Suppressor macrophage treated with lipopolysaccharide for 1 hour (primary cell): Measurements from ENCODE around the gene ROGDI.

Experiments used
- DNase-seq, 3 donors: peaks; one replicate each; pipeline ENCODE4 v3.0.0-alpha.2; 2020 to 2022

The ROGDI gene

DNA sequence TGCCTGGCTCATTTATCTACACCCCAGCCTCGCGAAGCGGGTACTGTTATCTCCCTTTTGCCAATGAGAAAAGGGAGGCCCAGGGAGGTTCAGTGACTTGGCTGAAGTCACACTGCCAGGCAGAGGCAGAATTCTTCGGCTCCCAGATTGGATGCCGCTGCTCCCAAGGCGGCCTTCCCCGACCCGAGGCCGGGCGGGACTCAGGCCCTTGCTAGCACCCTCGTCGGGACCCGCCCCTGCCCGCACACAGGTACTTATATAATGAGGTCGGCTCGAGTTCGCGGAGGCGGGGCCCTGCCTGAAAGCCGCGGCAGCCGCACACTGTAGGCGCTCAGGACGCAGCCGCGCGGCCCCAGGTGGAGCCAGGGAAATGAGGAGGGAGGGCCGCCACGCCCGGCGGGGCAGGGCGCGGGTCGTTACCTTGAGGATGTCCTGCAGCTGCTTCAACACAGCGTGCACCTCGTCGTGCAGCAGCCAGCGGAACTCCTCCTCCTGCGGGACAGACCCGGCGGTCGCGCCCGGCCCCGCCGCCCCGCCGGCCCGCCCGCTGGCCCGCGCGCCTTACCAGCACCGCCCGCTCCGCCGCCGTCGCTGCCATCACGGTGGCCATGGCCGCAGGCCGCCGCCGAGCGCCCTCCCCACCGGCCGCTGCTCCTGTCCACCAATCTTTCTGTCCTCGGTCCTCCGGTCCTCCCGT, at the start of gene ROGDI:
ROGDI (minus strand) TSS at position 672 of the 697 bp plus-strand sequence; CDS start at position 610, 62 bp downstream.
- peak in 2 of 3 donors; percentile 18 to 52 for DNase-seq

DNA sequence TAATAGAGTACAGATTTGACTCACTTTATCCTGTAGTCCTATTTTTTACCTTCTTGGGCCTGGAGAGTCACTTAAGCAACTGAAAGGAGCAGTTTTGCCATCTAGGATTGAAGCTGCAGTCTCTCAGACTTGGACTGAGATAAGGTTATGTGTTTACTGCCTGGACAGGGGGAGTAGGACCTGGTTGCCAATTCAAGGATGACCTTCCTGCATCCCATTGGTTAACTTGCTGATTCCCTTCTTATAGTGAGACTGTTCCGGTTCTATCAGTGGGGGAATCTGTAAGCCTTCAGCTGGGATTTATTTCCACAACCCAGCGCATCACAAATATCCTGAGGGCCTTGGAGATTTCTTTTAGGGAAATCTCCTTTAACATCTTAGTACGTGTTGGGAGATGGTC, 47.8 kb upstream of the ROGDI start:
- no peak for DNase-seq

DNA sequence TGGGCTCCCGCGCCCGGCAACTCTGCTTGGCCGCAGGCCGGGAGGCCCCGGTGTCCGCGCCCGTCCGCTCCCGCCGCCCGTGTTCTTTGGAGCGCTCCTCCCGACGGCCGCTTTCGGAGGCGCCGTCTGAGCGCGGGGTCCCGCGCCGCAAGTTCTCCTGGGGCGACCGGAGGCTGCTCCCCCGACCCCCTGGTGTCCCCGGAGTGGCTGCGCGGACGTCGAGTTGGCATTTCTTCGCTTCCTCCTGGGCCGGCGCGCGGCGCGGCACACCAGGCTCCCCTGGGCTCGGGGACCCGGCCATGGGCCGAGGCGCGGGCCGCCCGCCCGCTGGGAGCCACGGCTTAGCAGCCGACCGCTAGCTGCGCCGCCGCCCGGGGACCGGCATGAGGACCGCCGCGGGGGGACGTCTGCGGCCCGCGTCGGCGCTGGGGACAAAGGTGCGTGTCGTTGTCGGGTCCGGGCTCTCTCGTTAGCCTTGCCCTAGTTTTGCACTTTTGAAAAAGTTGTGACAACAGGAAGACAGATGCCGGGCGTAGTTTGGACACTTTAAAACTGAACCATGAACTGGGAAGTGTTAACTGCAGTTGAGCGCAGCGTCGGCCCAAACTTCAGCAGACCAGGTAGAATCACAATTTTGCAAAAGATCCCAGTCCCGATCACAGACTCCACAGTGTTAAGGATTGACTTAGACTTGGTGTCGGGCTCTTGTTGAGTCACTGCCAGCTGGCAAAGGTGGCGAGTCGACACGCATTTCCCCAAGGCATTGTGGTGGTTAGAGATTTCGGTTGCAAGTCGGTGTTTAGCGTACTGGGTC, 45.5 kb upstream of the ROGDI start:
- peak; percentile 46 to 73 (median 51) for DNase-seq

GRCh38 chr16:4846901-4847773, 44.7 kb upstream of the ROGDI start, which contains the start of the genes GLYR1 and UBN1:
Gene GLYR1 (minus strand): TSS chr16:4847288. CDS start chr16:4847265, 23 bp downstream.
Gene UBN1 (plus strand): TSS chr16:4847481. CDS start chr16:4852918, 5,437 bp downstream.
- peak; percentile 100 for DNase-seq

DNA sequence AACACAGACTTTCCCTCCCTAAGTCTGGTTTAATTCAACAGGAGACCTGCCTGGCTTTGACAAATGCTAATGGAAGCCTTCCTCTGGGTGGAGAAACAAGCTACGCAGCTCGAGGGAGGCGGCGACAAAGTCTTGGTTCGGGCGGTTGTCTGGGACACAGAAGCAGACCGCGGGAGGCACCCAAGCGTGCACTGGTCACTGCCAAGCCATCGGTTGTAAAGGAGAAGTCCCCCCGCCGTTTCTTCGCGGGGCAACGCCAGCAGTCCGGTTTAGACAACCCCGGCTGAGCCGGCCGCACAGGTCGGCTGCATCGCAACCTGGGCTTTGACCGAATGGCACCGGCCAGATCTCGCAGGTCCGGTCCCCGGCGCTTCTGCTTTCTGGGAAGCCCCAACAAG, 44.1 kb upstream of the ROGDI start:
- peak; percentile 76 to 80 (median 78) for DNase-seq

DNA sequence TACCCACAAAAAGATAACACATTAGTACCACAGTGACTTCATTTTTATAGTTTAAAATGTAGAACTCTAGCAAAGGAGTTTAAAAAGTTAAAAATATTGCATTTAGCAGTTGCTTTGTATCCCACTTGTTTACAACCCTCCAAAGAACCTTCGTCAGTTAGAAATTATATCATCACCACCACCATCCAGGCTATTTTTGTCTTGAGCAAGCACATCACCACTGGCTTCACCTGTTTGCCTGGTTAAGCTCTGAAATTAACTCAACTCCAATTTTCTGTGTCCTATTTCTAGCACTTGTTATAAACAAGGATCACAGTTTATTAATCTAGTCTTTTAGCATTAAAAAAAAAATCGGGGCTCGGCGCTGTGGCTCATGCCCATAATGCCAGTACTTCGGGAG, 38.6 kb upstream of the ROGDI start:
- no peak for DNase-seq

- DNase-seq, result no peak
These were observed 37.5 kb upstream of the ROGDI start for GRCh38 chr16:4839942-4840341.

- no peak for DNase-seq
These were observed 35.5 kb upstream of the ROGDI start for GRCh38 chr16:4837733-4838501.

DNA sequence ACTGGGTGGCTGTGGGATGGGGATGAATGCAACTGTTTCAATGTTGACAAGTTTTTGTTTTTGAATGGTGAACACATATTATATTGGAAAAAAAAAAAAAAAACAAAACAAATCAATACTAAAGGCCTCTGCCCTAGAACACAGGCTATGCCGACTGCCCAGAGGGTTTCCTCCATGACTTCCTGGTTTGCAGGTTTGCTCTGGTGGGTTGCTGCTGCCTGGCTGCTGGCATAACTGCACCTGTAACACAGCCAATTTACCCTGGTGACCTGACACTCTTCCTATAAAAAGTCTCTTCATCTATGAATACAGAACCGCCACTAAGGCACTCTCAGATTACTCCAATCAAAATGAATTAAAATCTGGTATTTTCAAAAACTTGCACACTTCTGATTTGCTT, 34.3 kb upstream of the ROGDI start:
- no peak for DNase-seq

DNA sequence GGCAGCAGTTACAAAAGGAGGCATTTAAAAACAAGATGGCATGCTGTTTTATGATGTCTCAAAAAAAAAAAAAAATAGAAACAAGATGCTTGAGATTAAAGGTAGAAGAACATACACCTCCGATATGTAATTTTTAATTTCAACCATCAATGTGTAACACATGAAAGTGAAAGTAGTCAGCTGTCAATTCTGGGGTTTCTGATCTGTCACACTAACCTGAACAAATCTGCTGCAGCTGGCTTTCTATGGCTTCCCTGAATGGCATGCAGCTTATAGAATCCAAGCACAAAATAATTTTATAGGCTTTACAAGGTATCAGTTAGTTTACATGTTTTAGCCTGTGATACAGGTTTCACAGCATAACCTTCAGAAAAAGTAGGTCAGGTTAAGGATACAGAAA, 31.2 kb upstream of the ROGDI start:
- DNase-seq, result no peak

GRCh38 chr16:4832698-4833343, 30.4 kb upstream of the ROGDI start:
- DNase-seq, result no peak

GRCh38 chr16:4831616-4832015, 29.2 kb upstream of the ROGDI start:
- DNase-seq, result no peak

DNA sequence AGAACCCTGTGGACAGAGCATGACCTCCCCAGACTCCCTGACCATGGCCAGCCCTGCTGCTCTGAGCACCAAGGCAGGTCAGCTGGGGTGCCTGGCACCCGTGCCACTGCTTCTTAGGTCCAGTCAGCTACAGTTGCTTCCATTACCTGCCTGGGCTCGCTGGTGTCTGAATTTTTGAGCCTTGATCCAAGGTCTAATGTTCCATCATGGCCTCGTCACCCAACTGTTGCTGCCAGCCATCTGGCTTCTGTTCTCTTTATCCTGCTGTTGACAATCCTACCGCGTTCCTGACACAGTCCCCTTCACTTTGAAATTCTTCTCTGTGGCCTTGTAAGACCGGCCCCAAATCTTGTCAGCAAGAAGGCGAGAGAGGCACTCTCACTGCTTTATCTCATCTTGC, 28.0 kb upstream of the ROGDI start:
- DNase-seq, result no peak

DNA sequence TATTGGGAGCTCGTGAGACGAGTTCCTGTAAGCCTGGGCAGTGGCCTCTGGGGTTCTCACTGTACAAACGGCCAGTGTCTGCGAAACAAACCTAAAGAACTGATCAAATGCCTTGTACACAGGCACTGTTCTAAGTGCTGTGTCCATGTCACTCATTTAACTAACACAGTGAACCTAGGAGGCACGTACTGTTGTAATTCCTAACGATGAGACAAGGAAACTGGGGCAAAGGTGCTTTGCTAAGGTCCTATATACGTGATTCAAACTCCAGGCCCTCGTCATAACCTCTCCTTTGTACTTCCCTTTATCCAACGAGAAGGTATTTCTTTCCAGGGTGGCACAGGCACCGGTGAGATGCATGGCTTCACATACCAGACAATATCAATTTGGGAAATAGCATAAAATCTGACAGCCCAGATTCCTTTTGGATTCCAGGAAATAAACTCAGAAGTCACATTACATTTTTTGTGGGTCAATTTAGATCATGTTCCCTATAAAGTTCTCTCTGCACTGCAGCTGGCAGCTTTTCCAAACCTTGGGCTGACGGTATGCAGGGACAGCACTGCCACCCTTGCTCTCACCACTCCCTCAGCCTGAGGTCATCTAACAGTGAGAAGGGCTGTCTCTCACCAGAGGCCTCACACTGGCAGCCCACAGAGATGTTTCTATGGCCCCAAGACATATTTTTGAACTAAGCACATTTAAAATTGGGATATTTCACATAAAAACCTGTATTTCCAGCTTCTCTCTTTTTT, 26.3 kb upstream of the ROGDI start:
- no peak for DNase-seq

DNA sequence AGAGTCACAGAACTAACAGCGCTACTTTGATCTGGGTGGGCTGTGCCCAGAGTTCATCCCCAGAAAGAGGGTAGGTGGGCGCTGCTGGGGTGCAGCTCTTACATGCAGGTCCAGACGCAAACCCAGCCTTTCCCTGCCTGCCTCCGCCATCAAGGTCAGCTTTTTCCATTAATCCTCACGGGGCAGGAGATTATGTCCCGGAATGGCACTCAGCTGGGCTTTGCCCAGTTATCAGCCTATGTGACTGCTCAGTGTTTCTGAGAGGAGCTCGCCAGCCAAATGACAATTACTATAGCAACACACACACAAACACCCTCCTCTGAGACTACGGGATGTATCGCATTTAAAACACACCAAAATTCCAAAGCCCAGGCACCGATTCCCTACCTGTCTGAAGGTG, 24.5 kb upstream of the ROGDI start:
- no peak for DNase-seq

DNA sequence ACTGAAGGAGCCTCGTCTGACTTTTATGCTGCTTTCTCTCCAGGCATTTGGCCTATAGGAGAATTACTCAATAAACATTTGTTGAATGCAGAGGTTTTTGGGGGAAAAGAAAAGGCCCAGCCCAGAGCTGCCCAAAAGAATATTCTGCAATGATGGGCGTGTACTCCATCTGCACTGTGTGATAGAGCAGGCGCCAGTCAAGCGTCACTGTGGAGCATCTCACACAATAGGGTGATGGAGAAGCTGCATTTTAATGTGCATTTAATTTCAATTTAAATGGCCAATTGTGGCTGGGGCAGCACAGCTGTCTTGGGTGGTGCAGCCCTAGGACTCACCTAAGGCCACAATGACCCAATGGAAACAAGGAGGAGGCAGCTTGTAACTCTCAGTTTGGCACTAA, 24.1 kb upstream of the ROGDI start:
- no peak for DNase-seq

- DNase-seq, result no peak
These were observed 22.8 kb upstream of the ROGDI start for GRCh38 chr16:4825196-4825595.

- DNase-seq, result no peak
These were observed 18.2 kb upstream of the ROGDI start for GRCh38 chr16:4820652-4821051.

GRCh38 chr16:4814542-4815173, 12.2 kb upstream of the ROGDI start:
- DNase-seq, result no peak

DNA sequence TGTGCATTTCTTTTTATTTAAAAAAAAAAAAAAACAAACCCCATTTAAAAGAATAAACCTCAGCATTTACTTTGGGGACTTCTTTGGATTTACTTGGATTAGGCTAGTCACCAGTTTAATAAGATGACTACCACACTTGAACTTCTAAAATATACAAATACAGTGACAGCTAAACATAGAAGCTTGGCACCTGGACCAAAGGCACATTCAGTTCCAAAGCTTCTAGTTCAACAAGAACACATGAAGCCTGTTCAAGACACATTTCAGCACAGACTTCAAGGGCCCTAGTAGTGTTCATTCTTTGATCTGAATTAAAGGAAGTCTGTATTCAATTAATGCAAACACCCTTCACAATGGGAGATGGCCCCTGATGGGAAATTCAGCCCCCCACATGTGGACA, 11.6 kb upstream of the ROGDI start:
- DNase-seq, result no peak
